ENCODE data around the gene ECE1. TPM values are rescaled to one million over a fixed set of nuclear protein-coding genes. Genes with fewer than 3 reads are reported as not detected.

Gene ECE1
- polyA plus RNA-seq, 3 donors = 10.6 to 42.4 (median 23.3) TPM

DNA sequence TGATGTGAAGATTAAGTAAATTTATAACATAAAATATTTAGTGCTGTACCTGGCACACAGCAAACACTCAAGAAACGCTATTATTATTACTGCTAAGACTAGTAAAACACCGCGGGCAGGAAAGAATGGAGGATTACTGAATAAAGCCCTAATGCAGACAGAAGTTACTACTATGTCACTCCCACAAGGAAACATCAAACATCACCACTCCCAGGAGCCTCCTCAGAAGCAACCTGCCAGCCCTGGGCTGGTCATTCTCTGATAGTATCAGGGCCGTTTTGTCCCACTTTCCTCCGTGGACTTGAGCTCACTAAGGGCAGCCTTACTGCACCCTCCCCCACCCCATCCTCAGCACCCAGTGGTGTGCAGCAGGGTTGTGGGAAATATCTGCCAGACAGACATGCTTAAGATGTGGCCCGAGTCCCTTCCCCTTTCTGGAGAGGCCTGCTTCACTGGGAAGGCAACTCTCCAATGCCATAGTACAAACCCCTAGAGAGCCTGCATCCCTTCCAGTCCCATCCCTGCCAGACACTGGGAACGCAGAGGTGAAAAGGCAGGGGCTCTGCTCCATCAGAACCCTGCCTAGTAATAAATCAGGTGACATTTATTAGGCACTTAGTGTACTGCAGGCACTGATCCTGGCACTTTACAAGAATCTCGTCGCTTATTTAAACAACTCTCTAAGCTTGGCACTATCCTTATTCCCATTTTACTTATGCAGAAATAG, 41.7 kb upstream of the ECE1 start:
- H3K27ac ChIP-seq (ENCODE audit: low read depth in 1 of 2, low read length in 2 of 2) = peak overlapping the region in 1 of 2 donors; percentile 32
- TF ChIP-seq, protein P1, sequence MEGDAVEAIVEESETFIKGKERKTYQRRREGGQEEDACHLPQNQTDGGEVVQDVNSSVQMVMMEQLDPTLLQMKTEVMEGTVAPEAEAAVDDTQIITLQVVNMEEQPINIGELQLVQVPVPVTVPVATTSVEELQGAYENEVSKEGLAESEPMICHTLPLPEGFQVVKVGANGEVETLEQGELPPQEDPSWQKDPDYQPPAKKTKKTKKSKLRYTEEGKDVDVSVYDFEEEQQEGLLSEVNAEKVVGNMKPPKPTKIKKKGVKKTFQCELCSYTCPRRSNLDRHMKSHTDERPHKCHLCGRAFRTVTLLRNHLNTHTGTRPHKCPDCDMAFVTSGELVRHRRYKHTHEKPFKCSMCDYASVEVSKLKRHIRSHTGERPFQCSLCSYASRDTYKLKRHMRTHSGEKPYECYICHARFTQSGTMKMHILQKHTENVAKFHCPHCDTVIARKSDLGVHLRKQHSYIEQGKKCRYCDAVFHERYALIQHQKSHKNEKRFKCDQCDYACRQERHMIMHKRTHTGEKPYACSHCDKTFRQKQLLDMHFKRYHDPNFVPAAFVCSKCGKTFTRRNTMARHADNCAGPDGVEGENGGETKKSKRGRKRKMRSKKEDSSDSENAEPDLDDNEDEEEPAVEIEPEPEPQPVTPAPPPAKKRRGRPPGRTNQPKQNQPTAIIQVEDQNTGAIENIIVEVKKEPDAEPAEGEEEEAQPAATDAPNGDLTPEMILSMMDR (IDR thresholded peaks at IDR 0.05) = no peak
- Mint-ChIP-seq H3K36me3 (peaks cover 42 to 48% of the 10 kb centered on the region in 2 donors), H3K9me3 (peaks cover 0 to 2% (median 0%) of the 10 kb centered on the region in 7 donors), H3K27me3 (ENCODE audit: low read depth in 3 of 3) (peaks cover 10 to 67% (median 59%) of the 10 kb centered on the region in 3 donors), H3K4me3 (peak overlapping the region in 1 of 2 donors; percentile 53), H3K4me1 (peaks cover 68% of the 10 kb centered on the region), H3K27ac (peak overlapping the region; percentile 33 to 82 (median 77))
- no peak overlapping the region for H3K9ac ChIP-seq (ENCODE audit: insufficient read depth, low read length, poor library complexity, severe bottlenecking)
- no peaks in the 10 kb centered on the region for H3K79me2 ChIP-seq (ENCODE audit: insufficient read depth, low read length)
- no peaks in the 10 kb centered on the region for H4K20me1 ChIP-seq (ENCODE audit: insufficient read depth, low read length)
- no peaks in the 10 kb centered on the region for H3K36me3 ChIP-seq (replicated peaks in 1 of 2; ENCODE audit: control insufficient read depth in 1 of 2, insufficient read depth in 2 of 2, low read length in 2 of 2)
- H3K27me3 ChIP-seq (ENCODE audit: control insufficient read depth in 2 of 2, insufficient read depth in 2 of 2, low read length in 2 of 2) = peaks cover 2 to 23% of the 10 kb centered on the region in 2 donors
- H3K9me3 ChIP-seq (replicated peaks in 1 of 2; ENCODE audit: control insufficient read depth in 1 of 2, insufficient read depth in 1 of 2, low read length in 2 of 2) = no peaks in the 10 kb centered on the region
- peak; percentile 41 to 66 (median 54) for DNase-seq
- peaks cover 54 to 60% of the 10 kb centered on the region in 2 donors for H3K4me1 ChIP-seq (ENCODE audit: control insufficient read depth in 1 of 2, insufficient read depth in 2 of 2, low read length in 2 of 2)
- peak overlapping the region; percentile 31 for H3K4me2 ChIP-seq (replicated peaks; ENCODE audit: extremely low read depth, low read length, poor library complexity, severe bottlenecking)
- intact Hi-C loops (cut with micrococcal nuclease) = no loop called here
- 0% methylated on average over 1 of the region's 9 CpGs for WGBS (ENCODE audit: insufficient coverage)
- H3K4me3 ChIP-seq (replicated peaks in 1 of 3; ENCODE audit: low read depth in 2 of 3, low read length in 3 of 3) = peak overlapping the region in 1 of 3 experiments; percentile 5
- H2AFZ ChIP-seq (ENCODE audit: insufficient read depth, low read depth, low read length, poor library complexity, severe bottlenecking) = no peak overlapping the region

DNA sequence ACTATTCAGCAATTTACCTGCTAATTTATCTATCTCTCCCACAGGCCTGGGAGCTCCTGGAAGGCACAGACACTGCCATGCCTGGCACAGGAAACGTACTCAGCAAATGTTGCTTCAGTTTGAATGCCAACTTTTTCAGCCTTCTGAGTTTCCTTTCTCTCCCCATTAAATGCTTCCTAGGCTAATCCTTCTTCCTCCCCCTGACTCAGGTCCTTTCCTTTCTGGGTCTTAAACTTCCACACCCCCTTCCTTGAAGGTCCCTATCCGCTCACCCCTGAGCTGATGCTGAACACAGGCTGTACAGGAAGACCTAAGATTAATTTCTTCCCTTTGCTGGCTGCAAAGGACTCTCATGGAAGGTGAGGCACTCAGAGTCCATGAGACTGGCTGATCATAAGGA, 40.3 kb upstream of the ECE1 start:
- Histone ChIP-seq H3K36me3 (replicated peaks in 1 of 2; ENCODE audit: control insufficient read depth in 1 of 2, insufficient read depth in 2 of 2, low read length in 2 of 2) (no peaks in the 10 kb centered on the region), H3K9me3 (replicated peaks in 1 of 2; ENCODE audit: control insufficient read depth in 1 of 2, insufficient read depth in 1 of 2, low read length in 2 of 2) (no peaks in the 10 kb centered on the region), H3K9ac (ENCODE audit: insufficient read depth, low read length, poor library complexity, severe bottlenecking) (no peak overlapping the region), H3K27me3 (ENCODE audit: control insufficient read depth in 2 of 2, insufficient read depth in 2 of 2, low read length in 2 of 2) (peaks cover 2 to 20% of the 10 kb centered on the region in 2 donors), H4K20me1 (ENCODE audit: insufficient read depth, low read length) (no peaks in the 10 kb centered on the region), H3K79me2 (ENCODE audit: insufficient read depth, low read length) (no peaks in the 10 kb centered on the region), H3K4me2 (replicated peaks; ENCODE audit: extremely low read depth, low read length, poor library complexity, severe bottlenecking) (no peak overlapping the region), H3K4me1 (ENCODE audit: control insufficient read depth in 1 of 2, insufficient read depth in 2 of 2, low read length in 2 of 2) (peaks cover 57 to 61% of the 10 kb centered on the region in 2 donors), H2AFZ (ENCODE audit: insufficient read depth, low read depth, low read length, poor library complexity, severe bottlenecking) (no peak overlapping the region), H3K27ac (ENCODE audit: low read depth in 1 of 2, low read length in 2 of 2) (no peak overlapping the region), H3K4me3 (replicated peaks in 1 of 3; ENCODE audit: low read depth in 2 of 3, low read length in 3 of 3) (no peak overlapping the region)
- H3K4me1 Mint-ChIP-seq = peaks cover 68% of the 10 kb centered on the region
- intact Hi-C loops (cut with micrococcal nuclease) = no loop called here
- peak overlapping the region in 1 of 7 donors; percentile 46 for H3K27ac Mint-ChIP-seq
- WGBS (ENCODE audit: insufficient coverage) = 91% methylated on average over 1 of the region's 2 CpGs
- peaks cover 0 to 2% (median 0%) of the 10 kb centered on the region in 7 donors for H3K9me3 Mint-ChIP-seq
- DNase-seq = no peak
- TF ChIP-seq, protein P1 (IDR thresholded peaks at IDR 0.05) = no peak
- peaks cover 9 to 56% (median 51%) of the 10 kb centered on the region in 3 donors for H3K27me3 Mint-ChIP-seq (ENCODE audit: low read depth in 3 of 3)
- peaks cover 41 to 50% of the 10 kb centered on the region in 2 donors for H3K36me3 Mint-ChIP-seq
- H3K4me3 Mint-ChIP-seq = peak overlapping the region in 1 of 2 donors; percentile 60
